ENCODE data around the gene IFT27.

- no peak for TF ChIP-seq CTCF (IDR thresholded peaks at IDR 0.05)
- no peak for TF ChIP-seq POLR2A (IDR thresholded peaks at IDR 0.05)
These were observed 14.7 kb upstream of the IFT27 start for GRCh38 chr22:36790648-36791047.

All from uterus (tissue), 2 donors.